ENCODE measurements around the gene PGGHG. TPM values are rescaled to one million over a fixed set of nuclear protein-coding genes. Genes with fewer than 3 reads are reported as not detected.

Gene PGGHG
- polyA plus RNA-seq, 1 donor (not counting 4 experiments of a cell fraction or from before 2014, with no cell fraction given), result 4.3 TPM

GRCh38 chr11:303363-303762, 14.4 kb downstream of the PGGHG start:
- H3K4me2 ChIP-seq (ENCODE audit: control insufficient read depth, extremely low read depth, insufficient read depth, low read depth, low read length), result no peak overlapping the region
- peaks cover 11% of the 10 kb centered on the region for H3K27me3 ChIP-seq (ENCODE audit: control insufficient read depth, extremely low read depth, insufficient read depth, low read length)
- H3K9me1 ChIP-seq (ENCODE audit: control insufficient read depth, extremely low read depth, insufficient read depth, low read length), result no peaks in the 10 kb centered on the region
- FAIRE-seq (no peak), DNase-seq (ENCODE audit: low read depth, low spot score) (no peak)
- no peaks in the 10 kb centered on the region for H3K79me2 ChIP-seq (ENCODE audit: control insufficient read depth, insufficient read depth, low read length)
- no peak overlapping the region for H2AFZ ChIP-seq (ENCODE audit: control insufficient read depth, low read length)
- H3K27ac ChIP-seq (ENCODE audit: control insufficient read depth, insufficient read depth, low read length), result no peak overlapping the region
- no peak overlapping the region for H3K9ac ChIP-seq (ENCODE audit: control insufficient read depth, extremely low read depth, insufficient read depth, low read length)
- H3K9me3 ChIP-seq (ENCODE audit: control insufficient read depth, low read depth, low read length), result no peaks in the 10 kb centered on the region
- no peaks in the 10 kb centered on the region for H3K4me1 ChIP-seq (ENCODE audit: control insufficient read depth, extremely low read depth, insufficient read depth, low read length)
- TF ChIP-seq EZH2 (IDR thresholded peaks at IDR 0.05; ENCODE audit: low read length), result no peak
- TF ChIP-seq, protein P1, sequence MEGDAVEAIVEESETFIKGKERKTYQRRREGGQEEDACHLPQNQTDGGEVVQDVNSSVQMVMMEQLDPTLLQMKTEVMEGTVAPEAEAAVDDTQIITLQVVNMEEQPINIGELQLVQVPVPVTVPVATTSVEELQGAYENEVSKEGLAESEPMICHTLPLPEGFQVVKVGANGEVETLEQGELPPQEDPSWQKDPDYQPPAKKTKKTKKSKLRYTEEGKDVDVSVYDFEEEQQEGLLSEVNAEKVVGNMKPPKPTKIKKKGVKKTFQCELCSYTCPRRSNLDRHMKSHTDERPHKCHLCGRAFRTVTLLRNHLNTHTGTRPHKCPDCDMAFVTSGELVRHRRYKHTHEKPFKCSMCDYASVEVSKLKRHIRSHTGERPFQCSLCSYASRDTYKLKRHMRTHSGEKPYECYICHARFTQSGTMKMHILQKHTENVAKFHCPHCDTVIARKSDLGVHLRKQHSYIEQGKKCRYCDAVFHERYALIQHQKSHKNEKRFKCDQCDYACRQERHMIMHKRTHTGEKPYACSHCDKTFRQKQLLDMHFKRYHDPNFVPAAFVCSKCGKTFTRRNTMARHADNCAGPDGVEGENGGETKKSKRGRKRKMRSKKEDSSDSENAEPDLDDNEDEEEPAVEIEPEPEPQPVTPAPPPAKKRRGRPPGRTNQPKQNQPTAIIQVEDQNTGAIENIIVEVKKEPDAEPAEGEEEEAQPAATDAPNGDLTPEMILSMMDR (optimal IDR thresholded peaks at IDR 0.05 in 1 of 3, IDR thresholded peaks at IDR 0.05 in 1 of 3, conservative IDR thresholded peaks at IDR 0.05 in 1 of 3; ENCODE audit: extremely low read depth in 1 of 3, insufficient read depth in 2 of 3, low read length in 3 of 3), result no peak
- dilution Hi-C loops (cut with MboI; ENCODE audit: extremely low pct_ligation_motif_present, low sequenced_read_pairs), result no loop called here
- no peaks in the 10 kb centered on the region for H4K20me1 ChIP-seq (ENCODE audit: control insufficient read depth, extremely low read depth, insufficient read depth, low read length)
- no peak overlapping the region for H3K4me3 ChIP-seq (ENCODE audit: control insufficient read depth in 2 of 3, extremely low read depth in 1 of 3, insufficient read depth in 2 of 3, low read depth in 1 of 3, low read length in 3 of 3)
- no peaks in the 10 kb centered on the region for H3K36me3 ChIP-seq (ENCODE audit: control insufficient read depth in 2 of 2, extremely low read depth in 1 of 2, insufficient read depth in 2 of 2, low read length in 2 of 2)

GRCh38 chr11:304061-304506, 15.2 kb downstream of the PGGHG start:
- DNase-seq (ENCODE audit: low read depth, low spot score) (no peak), FAIRE-seq (no peak)
- Histone ChIP-seq H2AFZ (ENCODE audit: control insufficient read depth, low read length) (no peak overlapping the region), H3K9me3 (ENCODE audit: control insufficient read depth, low read depth, low read length) (no peaks in the 10 kb centered on the region), H3K79me2 (ENCODE audit: control insufficient read depth, insufficient read depth, low read length) (no peaks in the 10 kb centered on the region), H3K4me2 (ENCODE audit: control insufficient read depth, extremely low read depth, insufficient read depth, low read depth, low read length) (no peak overlapping the region), H3K36me3 (ENCODE audit: control insufficient read depth in 2 of 2, extremely low read depth in 1 of 2, insufficient read depth in 2 of 2, low read length in 2 of 2) (no peaks in the 10 kb centered on the region), H3K9me1 (ENCODE audit: control insufficient read depth, extremely low read depth, insufficient read depth, low read length) (no peaks in the 10 kb centered on the region), H3K4me3 (ENCODE audit: control insufficient read depth in 2 of 3, extremely low read depth in 1 of 3, insufficient read depth in 2 of 3, low read depth in 1 of 3, low read length in 3 of 3) (no peak overlapping the region), H3K4me1 (ENCODE audit: control insufficient read depth, extremely low read depth, insufficient read depth, low read length) (peaks cover 3% of the 10 kb centered on the region), H3K27ac (ENCODE audit: control insufficient read depth, insufficient read depth, low read length) (no peak overlapping the region), H3K9ac (ENCODE audit: control insufficient read depth, extremely low read depth, insufficient read depth, low read length) (no peak overlapping the region), H4K20me1 (ENCODE audit: control insufficient read depth, extremely low read depth, insufficient read depth, low read length) (no peaks in the 10 kb centered on the region), H3K27me3 (ENCODE audit: control insufficient read depth, extremely low read depth, insufficient read depth, low read length) (peaks cover 11% of the 10 kb centered on the region)
- dilution Hi-C loops (cut with MboI; ENCODE audit: extremely low pct_ligation_motif_present, low sequenced_read_pairs), result no loop called here
- TF ChIP-seq, protein P1 (optimal IDR thresholded peaks at IDR 0.05 in 1 of 3, IDR thresholded peaks at IDR 0.05 in 1 of 3, conservative IDR thresholded peaks at IDR 0.05 in 1 of 3; ENCODE audit: extremely low read depth in 1 of 3, insufficient read depth in 2 of 3, low read length in 3 of 3), result no peak
- TF ChIP-seq EZH2 (IDR thresholded peaks at IDR 0.05; ENCODE audit: low read length), result no peak

Data from keratinocyte (primary cell).